Measurements from ENCODE around the gene PDE4D. TPM values are rescaled to one million over a fixed set of nuclear protein-coding genes. Genes with fewer than 3 reads are reported as not detected.

The PDE4D gene
- total and polyA plus RNA-seq, 2 of the 4 experiments (the other 2 are of a cell fraction): 1.4 to 7.9 TPM

- no peak overlapping the region for H3K56ac ChIP-seq (ENCODE audit: extremely low read depth, insufficient read depth, low read length)
- in situ Hi-C loops (cut with MboI; ENCODE audit: low sequenced_read_pairs) (no loop called here), dilution Hi-C loops (cut with HindIII; ENCODE audit: low sequenced_read_pairs, unreplicated experiment) (no loop called here), intact Hi-C loops (cut with micrococcal nuclease) (no loop called here)
- no peak overlapping the region for H3K14ac ChIP-seq (replicated peaks; ENCODE audit: low read depth, low read length)
- no peaks in the 10 kb centered on the region for H4K20me1 ChIP-seq (ENCODE audit: insufficient read depth, low read length)
- H3K9me3 ChIP-seq (ENCODE audit: control insufficient read depth, insufficient read depth, low read length): no peaks in the 10 kb centered on the region
- H3K9me1 ChIP-seq (ENCODE audit: insufficient read depth, low read length): no peaks in the 10 kb centered on the region
- H2BK120ac ChIP-seq (ENCODE audit: low read depth, low read length): no peak overlapping the region
- H3K4ac ChIP-seq (ENCODE audit: low read depth, low read length): no peak overlapping the region
- H3K79me1 ChIP-seq (ENCODE audit: low read depth in 1 of 2, low read length in 2 of 2): no peaks in the 10 kb centered on the region
- DNase-seq (no peak), ATAC-seq (ENCODE audit: low read depth) (no peak)
- H2AK5ac ChIP-seq (ENCODE audit: low read depth, low read length): no peak overlapping the region
- no CpG with 5 or more reads among the region's 1 CpG for WGBS, 2 experiments (ENCODE audit: extremely low coverage in 2 of 2, insufficient read length in 1 of 2)
- H2BK5ac ChIP-seq (ENCODE audit: low read depth, low read length, poor library complexity, severe bottlenecking): no peak overlapping the region
- H3K36me3 ChIP-seq (ENCODE audit: control insufficient read depth, insufficient read depth, low read length): no peaks in the 10 kb centered on the region
- ChIA-PET CTCF (no interaction called here), POLR2A (ENCODE audit: unreplicated experiment) (no interaction called here)
- H2AK9ac ChIP-seq (replicated peaks; ENCODE audit: low read depth, low read length, poor library complexity): no peak overlapping the region
- no peak overlapping the region for H3K9ac ChIP-seq (ENCODE audit: low read depth, low read length)
- no peak overlapping the region for H3K4me3 ChIP-seq (ENCODE audit: insufficient read depth, low read depth, low read length)
- no peak for TF ChIP-seq MAZ (IDR thresholded peaks at IDR 0.05; ENCODE audit: borderline replicate concordance, low read depth, low read length)
- no peak for TF ChIP-seq POLR2A (IDR thresholded peaks at IDR 0.05; ENCODE audit: low read depth, low read length)
- TF ChIP-seq, protein P1, sequence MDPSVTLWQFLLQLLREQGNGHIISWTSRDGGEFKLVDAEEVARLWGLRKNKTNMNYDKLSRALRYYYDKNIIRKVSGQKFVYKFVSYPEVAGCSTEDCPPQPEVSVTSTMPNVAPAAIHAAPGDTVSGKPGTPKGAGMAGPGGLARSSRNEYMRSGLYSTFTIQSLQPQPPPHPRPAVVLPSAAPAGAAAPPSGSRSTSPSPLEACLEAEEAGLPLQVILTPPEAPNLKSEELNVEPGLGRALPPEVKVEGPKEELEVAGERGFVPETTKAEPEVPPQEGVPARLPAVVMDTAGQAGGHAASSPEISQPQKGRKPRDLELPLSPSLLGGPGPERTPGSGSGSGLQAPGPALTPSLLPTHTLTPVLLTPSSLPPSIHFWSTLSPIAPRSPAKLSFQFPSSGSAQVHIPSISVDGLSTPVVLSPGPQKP (IDR thresholded peaks at IDR 0.05; ENCODE audit: borderline replicate concordance, low read depth, low read length): no peak
- TF ChIP-seq, protein P2, sequence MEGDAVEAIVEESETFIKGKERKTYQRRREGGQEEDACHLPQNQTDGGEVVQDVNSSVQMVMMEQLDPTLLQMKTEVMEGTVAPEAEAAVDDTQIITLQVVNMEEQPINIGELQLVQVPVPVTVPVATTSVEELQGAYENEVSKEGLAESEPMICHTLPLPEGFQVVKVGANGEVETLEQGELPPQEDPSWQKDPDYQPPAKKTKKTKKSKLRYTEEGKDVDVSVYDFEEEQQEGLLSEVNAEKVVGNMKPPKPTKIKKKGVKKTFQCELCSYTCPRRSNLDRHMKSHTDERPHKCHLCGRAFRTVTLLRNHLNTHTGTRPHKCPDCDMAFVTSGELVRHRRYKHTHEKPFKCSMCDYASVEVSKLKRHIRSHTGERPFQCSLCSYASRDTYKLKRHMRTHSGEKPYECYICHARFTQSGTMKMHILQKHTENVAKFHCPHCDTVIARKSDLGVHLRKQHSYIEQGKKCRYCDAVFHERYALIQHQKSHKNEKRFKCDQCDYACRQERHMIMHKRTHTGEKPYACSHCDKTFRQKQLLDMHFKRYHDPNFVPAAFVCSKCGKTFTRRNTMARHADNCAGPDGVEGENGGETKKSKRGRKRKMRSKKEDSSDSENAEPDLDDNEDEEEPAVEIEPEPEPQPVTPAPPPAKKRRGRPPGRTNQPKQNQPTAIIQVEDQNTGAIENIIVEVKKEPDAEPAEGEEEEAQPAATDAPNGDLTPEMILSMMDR (conservative IDR thresholded peaks at IDR 0.05; ENCODE audit: low read depth, low read length): no peak
- no peak for TF ChIP-seq RFX5 (IDR thresholded peaks at IDR 0.05; ENCODE audit: low read depth, low read length)
- no peak for TF ChIP-seq SMC3 (IDR thresholded peaks at IDR 0.05; ENCODE audit: low read depth, low read length)
- no peak for TF ChIP-seq NFE2L2 (IDR thresholded peaks at IDR 0.05; ENCODE audit: low read depth, low read length)
- TF ChIP-seq CHD1 (IDR thresholded peaks at IDR 0.05; ENCODE audit: low read depth, low read length): no peak
- no peak for TF ChIP-seq MAFK (IDR thresholded peaks at IDR 0.05; ENCODE audit: low read depth, low read length)
- no peak for TF ChIP-seq CEBPB (IDR thresholded peaks at IDR 0.05; ENCODE audit: low read depth, low read length)
- TF ChIP-seq FOS (IDR thresholded peaks at IDR 0.05; ENCODE audit: low read depth, low read length): no peak
- no peak for TF ChIP-seq RCOR1 (IDR thresholded peaks at IDR 0.05; ENCODE audit: insufficient replicate concordance, low read length)
- no peak for TF ChIP-seq MXI1 (IDR thresholded peaks at IDR 0.05; ENCODE audit: borderline replicate concordance, low read depth, low read length)
- TF ChIP-seq BHLHE40 (IDR thresholded peaks at IDR 0.05; ENCODE audit: low read depth, low read length): no peak
- no peak for TF ChIP-seq USF2 (IDR thresholded peaks at IDR 0.05; ENCODE audit: low read depth, low read length)
- TF ChIP-seq RAD21 (IDR thresholded peaks at IDR 0.05; ENCODE audit: low read length): no peak
- H2BK20ac ChIP-seq (ENCODE audit: low read depth, low read length): no peak overlapping the region
- H2BK15ac ChIP-seq (ENCODE audit: low read depth, low read length): no peak overlapping the region
- H3K18ac ChIP-seq (ENCODE audit: low read depth, low read length): no peak overlapping the region
- H3K4me1 ChIP-seq (ENCODE audit: control insufficient read depth, insufficient read depth, low read length): no peaks in the 10 kb centered on the region
- H4K8ac ChIP-seq (ENCODE audit: low read depth in 2 of 2, low read length in 2 of 2): no peak overlapping the region
- no TSS peak for BruUV-seq (replicated peaks)
- no peak overlapping the region for H3K23ac ChIP-seq (ENCODE audit: low read depth, low read length)
- no peak overlapping the region for H4K91ac ChIP-seq (ENCODE audit: insufficient read depth, low read depth, low read length)
- H2AFZ ChIP-seq (replicated peaks; ENCODE audit: low read length, poor library complexity): no peak overlapping the region
- no peak overlapping the region for H3K4me2 ChIP-seq (ENCODE audit: low read depth, low read length)
- no peaks in the 10 kb centered on the region for H3K27me3 ChIP-seq (ENCODE audit: control insufficient read depth, insufficient read depth, low read length)
- H4K5ac ChIP-seq (ENCODE audit: low read depth, low read length): no peak overlapping the region
- no peak overlapping the region for H3K27ac ChIP-seq (ENCODE audit: insufficient read depth, low read length)
Measured at GRCh38 chr5:59253625-59254024, 639.9 kb downstream of the PDE4D start.

Data from IMR-90 (cell line).